HG02571 (cell line): ENCODE results near the gene POLE.

Source experiments
- ATAC-seq: cut with Tn5 transposase; IDR thresholded peaks from one replicate; pipeline ENCODE4 v1.9.1; 2021; ENCODE audit warnings: mild to moderate bottlenecking, moderate library complexity; ENCODE audit not compliant: unreplicated experiment

The POLE gene

GRCh38 chr12:132617822-132618682 is 69.1 kb downstream of the POLE start:
- no peak for ATAC-seq

DNA sequence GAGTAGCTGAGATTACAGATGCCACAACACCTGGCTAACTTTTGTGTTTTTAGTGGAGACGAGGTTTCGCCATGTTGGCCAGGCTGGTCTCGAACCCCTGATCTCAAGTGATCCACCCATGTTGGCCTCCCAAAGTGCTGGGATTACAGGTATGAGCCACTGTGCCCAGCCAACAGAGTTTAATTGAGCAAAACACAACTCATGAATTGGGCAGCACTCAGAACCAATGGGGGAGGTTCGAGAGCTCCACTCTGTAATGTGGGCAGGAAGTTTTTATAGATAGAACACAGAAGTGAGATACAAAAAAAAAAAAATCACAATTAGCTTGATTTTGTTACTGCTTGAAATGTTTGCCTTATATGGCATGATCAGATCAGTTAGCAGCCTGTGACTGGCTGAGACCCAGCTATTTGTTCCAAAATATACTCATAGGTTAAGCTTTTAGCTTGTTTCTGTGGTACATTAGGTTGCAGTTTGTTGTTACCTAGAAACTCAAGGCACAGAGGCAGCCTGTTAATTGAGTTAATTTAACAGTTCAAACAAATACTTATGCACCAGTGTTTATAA is 69.9 kb downstream of the POLE start:
- no peak for ATAC-seq

DNA sequence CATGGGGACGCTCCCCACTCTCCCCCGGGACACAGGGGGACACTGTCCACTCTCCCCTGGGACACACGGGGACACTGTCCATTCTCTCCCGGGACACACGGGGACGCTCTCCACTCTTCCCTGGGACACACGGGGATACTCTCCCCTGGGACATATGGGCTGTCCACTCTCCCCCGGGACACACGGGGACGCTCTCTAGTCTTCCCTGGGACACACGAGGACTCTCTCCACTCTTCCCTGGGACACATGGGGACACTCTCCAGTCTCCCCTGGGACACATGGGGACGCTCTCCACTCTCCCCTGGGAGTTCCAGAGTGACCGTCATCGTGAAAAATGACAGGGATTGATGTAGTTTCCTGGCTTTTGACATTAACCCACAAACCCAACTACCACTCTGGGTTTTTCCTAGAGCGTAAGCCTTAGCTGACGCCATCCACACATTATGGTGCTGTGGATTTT is 71.5 kb downstream of the POLE start:
- no peak for ATAC-seq

GRCh38 chr12:132614861-132615578 is 72.1 kb downstream of the POLE start:
- ATAC-seq = no peak

GRCh38 chr12:132614029-132614428 is 73.1 kb downstream of the POLE start:
- ATAC-seq = no peak

GRCh38 chr12:132611620-132612019 is 75.5 kb downstream of the POLE start:
- ATAC-seq = no peak

DNA sequence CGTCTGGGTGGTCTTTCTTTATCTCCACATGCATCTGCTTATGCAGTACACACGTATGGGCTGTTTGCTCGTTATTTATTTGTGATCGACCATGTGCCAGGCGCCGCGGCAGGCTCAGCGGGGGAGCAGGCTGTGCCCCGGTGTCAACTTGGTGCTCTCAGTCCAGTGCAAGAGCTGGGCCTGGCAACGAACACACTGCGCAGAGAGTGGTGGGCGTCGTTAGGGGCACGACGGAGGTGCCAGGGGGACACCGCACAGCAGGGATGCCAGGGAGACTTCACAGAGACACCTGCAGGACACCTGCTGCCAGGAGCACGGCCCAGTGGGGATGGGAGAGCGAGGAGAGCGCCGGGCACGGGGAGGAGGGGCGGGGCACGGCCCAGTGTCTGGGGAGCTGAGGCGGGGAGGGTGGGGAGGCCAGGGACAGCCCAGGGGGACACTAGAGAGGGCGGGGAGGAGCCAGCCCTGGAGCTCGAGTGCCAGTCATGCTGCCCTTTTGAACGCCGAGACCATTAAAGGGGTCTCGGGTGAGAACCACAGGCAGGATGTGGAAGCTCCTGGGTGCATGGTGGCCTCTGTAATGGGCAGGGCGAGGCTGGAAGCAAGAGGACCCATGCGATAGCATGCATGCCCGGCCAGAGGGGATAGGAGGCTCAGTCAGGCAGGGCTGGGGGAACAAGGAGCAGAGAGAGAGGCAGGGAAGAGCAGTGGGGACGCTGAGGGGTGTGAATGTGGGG is 76.1 kb downstream of the POLE start:
- ATAC-seq = no peak

DNA sequence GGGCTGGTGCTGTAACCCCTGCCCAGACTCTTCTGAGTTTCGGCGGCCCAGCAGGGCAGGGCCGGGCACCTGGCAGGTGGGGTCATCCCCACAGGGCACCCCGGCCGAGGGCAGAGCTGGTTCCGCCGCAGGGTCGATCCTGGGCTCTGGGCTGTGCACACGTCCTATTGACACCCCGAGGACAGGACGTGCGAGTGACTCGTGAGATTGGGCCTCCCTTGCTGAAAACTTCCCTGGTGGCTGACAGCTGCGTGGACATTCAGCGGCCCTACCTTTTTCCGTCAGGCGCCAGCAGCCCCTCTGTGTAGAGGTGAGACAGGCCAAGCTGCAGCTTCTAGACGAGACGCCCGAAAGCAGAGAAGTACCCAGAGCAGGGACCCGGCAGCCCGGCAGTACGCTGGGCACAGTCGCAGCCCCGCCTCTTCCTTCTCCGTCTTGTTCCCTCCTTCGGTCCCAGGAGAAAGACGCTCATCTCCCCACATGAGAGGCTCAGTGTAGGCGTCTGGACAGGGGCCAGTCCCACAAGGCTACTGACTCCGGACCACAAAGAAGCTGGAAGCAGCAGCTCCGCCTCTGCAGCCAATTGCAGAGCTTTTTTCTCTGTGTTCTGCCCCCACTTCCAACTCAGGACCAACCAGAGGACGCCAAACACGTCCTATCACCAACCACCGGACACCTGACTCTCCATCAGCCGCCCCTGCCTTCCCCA is 76.9 kb downstream of the POLE start, which contains the start of gene LRCOL1:
TSS of gene LRCOL1 (minus strand) at position 532 of the 709 bp plus-strand sequence. CDS start 4,331 bp downstream, outside the sequence.
- no peak for ATAC-seq

DNA sequence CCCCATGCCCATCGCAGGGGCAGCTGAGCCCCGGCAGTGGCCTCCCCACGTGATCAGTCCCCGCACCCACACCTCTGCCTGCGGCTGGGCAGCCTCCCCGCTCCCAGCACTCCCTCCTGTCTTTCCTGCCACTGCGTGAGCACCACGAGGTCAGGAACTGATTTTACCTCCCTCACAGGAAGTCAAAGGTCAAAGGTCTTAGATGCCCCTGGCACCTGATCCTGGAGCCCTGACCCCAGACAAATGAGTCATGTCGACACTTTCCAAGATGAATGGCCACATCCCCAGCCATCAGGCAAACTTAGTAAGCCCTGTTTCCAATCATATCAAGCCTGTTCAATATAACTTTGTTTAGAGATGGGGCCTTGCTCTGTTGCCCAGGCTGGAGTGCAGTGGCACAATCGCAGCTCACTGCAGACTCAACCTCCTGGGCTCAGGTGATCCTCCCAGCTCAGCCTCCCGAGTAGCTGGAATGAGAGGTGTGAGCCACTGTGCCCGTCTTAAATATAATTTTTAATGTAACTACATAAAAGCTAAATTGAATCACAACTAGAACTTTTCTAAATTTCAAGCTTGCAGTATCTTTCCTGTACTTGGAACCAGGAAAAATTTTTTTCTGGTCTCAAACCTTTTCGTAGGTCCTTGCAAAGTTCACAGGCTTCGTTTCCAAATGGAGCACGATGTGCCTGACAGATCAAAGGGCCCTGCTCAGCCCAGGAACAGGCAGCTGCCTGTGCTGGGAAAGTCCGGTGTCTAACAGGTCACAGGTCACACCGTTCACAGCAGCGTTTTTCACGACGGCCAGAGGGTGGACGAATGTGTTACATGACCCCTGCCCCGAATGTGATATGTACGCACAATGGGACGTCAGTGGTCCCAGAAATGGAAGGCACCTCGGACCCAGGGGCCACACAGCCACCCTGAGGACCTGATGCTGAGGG is 78.6 kb downstream of the POLE start:
- ATAC-seq = no peak

DNA sequence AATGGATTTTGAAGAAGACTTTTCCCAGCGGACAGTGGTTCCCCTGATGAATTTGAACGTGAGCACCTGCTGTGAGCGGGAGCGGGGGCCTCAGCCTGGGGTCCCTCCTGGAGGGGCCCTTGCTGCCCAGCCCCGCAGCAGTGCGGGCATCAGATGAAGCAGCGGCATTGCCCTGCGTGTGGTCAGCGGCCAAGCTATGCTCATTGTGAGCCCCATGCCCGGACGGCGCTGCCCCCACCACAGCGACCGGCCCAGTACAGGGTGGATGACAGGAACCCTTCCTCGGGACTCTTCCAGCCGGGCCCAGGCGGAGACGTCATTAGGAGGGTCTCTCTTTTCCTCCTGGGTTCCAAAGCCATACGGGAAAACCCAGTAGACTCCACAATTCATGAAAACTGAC is 80.2 kb downstream of the POLE start:
- no peak for ATAC-seq

DNA sequence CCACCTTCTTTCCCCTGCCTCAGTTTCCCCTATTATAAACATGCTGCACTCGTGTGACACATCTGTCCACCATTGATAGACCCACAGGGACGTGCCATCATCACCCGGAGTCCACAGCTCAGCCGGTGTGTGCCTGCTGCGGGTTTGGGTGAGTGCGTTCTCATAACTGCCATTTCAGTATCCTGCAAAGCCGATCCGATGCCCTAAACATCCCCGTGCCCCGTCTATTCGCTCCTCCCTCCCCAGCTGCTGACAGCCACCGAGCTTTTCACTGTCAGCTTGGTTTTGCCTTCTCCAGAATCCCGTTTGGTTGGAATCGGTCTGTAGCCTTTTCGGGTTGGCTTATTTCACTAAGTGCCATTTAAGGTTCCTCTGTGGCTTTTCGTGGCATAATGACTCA is 80.7 kb downstream of the POLE start:
- ATAC-seq = no peak

DNA sequence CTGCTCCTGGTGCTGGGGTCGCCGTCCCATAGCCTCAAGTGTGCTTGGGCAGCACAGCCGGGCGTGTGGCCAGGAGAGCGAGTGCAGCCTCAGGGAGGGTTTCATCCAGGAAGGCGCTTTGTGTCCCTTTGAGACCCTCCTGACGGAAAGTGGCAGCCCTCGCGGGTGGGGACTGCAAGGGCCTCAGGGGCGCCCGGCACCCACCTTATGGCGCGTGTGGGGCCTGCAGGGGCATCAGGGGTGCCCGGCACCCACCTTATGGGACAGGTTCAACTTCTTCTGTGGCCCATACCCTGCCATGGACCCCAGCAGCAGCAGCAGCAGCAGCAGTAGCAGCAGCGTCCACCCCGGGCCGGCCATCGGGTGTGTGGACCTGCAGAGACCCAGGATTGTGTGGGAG is 81.2 kb downstream of the POLE start:
- no peak for ATAC-seq

DNA sequence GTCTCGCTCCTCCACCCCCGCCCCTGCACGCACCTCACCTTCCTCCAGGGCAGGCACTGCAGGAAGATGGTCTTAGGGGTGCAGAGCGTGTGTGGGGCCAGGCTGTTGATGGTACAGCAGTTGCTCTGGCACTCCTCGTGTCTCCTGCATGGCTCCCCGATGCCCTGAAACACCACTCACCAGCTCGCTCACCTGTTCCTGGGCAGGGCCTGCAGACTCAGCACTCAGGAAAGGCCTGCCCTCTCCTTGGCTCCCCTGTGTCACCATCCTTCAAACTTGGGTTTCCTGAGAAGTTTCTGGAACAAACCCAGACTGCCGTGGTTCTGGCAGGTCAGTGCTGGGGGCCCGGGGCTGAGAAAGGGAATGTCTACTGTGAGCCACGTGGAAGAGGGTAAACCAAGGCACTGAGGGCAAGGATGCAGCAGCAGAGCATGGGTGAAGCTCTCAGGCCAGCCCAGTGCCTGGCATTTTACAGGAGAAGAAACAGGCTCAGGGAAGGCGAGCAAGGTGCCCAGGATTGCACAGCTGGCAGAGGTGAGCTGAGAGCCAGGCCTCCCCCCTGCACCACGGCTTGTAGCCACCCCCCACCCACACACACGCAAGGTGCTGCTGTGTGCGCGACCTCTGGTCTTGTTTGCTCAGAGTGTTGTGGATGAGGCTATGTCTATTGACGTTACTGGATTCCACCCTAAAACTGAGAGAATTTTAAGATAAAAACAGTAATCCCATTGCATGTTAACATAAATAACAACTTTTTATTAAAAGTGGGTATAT is 82.3 kb downstream of the POLE start:
- ATAC-seq = no peak

DNA sequence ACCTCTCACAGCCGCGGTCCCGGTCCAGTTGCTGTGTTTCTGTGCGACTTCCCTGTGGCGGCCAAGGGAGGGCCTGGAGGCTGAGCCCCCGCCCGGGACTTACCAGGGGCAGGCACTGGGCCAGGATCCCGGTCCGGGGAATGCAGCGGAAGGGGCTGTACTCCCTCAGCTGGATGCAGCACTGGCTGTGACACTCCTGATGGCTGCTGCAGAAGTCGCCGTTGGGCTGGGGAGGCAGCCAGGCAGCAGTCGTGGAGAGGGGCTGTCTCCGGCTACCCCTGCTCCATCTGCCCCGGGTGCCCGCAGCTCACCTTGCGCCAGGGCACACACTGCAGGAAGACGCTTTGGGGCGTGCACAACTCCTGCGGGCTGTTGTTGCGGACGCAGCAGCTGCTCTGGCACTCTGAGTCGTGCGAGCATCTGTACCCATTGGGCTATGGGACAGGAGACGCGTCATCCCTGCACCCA is 83.0 kb downstream of the POLE start:
- no peak for ATAC-seq

DNA sequence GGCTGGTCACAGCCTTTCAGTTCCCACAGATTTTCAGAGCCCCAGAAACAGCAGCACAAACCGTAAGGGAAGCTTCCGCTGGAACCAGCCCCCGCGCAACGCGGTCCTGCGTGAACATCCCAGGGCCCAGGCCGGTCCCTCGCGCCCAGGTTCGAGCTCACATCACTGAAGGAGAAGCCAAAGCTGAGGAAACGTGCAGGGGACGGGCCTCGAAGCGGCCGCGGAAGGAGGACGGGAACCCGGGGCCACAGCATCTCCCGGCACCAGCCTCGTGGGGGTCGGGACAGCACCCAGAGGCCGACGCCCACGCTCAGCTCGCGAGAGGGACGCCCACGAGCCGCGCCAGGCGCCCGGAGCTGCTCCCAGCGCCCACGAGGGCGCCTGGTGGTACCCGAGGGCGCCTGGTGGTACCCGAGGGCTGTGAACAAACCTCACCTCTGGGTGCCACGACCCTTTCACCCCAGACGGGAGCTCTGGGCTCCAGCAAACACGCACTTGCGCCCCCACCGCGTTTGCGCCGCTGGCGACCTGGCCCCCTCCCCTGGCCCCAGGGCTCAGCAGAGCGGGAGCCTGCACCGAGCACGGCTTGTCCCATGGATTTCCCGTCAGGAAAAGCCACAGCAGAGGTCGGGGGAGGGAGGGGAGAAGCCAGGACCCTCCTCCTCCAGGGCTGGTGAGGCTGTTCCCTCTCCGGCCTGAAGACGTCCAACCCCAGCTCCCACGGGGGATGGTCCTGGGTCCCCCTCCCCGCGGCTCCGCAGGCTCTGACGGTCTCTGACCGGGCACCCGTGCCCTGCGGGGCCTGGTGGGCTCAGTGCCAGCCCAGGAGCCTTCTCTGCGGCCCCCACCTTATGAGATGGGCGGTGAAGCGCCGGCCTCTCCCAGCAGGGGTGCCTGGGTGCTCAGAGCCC is 83.6 kb downstream of the POLE start:
- ATAC-seq = no peak

GRCh38 chr12:132602572-132603239 is 84.4 kb downstream of the POLE start:
- ATAC-seq = no peak
